ENCODE results near the gene GTF2IRD1.

- TF ChIP-seq, protein P1, sequence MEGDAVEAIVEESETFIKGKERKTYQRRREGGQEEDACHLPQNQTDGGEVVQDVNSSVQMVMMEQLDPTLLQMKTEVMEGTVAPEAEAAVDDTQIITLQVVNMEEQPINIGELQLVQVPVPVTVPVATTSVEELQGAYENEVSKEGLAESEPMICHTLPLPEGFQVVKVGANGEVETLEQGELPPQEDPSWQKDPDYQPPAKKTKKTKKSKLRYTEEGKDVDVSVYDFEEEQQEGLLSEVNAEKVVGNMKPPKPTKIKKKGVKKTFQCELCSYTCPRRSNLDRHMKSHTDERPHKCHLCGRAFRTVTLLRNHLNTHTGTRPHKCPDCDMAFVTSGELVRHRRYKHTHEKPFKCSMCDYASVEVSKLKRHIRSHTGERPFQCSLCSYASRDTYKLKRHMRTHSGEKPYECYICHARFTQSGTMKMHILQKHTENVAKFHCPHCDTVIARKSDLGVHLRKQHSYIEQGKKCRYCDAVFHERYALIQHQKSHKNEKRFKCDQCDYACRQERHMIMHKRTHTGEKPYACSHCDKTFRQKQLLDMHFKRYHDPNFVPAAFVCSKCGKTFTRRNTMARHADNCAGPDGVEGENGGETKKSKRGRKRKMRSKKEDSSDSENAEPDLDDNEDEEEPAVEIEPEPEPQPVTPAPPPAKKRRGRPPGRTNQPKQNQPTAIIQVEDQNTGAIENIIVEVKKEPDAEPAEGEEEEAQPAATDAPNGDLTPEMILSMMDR (IDR thresholded peaks at IDR 0.05) = no peak
- TF ChIP-seq POLR2A (IDR thresholded peaks at IDR 0.05) = no peak
These were observed 45.7 kb upstream of the GTF2IRD1 start for GRCh38 chr7:74407958-74408357.

Measured in testis (tissue), 2 donors.